GM19395 (cell line): ENCODE measurements around the gene SCRN1.
"Not testable (repeated sequence)": the region's sequence is repeated elsewhere in the genome, so short reads cannot be mapped to it uniquely, and the experiment has no call there.

ENCODE experiments used
- ATAC-seq: cut with Tn5 transposase; IDR thresholded peaks from one replicate; pipeline ENCODE4 v1.9.1; 2021; ENCODE audit warnings: mild to moderate bottlenecking, moderate library complexity; ENCODE audit not compliant: unreplicated experiment

SCRN1 gene

DNA sequence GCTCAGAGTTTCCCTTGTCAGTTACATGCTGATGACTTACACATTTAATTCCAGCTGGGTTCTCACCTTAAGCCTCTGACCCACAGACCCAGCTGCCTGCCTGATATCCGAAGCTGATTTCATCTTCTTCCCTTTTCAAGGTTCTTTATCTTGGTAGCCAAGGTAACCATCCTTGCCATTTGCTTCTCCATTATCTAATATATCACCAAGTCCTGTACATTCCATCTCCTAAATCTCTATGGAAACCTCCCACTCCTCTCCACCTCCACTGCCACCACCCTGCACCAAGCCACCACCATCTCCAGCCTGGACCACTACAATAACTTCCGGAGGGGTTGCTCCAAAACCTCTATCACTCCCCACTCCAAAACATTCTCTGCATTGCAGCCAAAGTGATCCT lies 19.9 kb downstream of the SCRN1 start:
- no peak for ATAC-seq

DNA sequence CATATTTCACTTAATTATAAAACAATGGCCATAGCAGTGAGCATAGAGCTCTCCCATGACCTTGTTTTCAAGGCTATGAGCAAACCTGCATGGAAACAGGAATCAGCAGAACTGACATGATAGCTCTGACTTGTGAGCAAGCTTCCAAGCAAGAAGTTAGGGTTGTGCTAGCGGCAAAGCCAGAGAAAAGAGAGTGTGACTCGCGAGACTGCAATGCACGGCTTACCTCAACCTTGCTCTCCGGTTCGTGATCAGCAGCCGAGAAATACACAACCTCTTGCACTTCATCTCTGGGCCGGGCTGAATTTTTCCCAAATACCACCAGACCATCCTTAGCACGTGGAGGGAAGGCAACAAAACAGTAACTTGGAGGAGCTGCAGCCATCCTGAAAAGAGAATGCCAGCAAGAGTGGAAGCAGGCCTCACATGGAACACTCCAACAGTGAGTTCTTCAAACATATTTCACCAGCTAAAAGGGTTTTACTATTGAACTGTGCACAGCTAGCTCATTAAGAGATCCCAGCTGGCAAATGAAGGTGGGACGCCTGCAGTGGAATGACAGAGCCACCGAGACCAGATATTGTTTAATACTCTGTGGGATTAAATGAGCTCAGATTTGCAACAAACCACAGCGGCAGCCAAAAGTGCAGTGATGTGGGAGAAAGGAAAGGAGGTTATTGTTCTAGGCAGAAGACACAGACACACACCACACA lies 20.8 kb downstream of the SCRN1 start:
- ATAC-seq = no peak

DNA sequence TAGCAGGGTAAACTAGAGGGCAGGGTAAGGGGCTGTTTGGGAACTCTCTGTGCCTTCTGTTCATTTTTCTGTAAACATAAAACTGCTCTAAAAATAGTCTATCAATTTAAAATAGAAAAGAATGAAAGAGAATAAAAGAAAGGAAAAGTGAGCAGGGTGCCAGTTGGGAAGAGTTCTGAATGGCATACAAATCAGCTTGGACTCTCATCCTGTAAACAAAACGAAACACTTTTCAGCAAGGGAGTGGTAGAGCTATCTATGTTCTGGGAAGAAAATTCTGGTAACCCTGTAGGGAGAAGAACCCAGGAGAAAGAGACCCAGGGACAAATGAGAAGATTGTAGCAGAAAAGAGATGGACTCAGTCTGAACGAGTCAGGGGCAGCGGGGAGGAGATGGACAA lies 24.6 kb downstream of the SCRN1 start:
- ATAC-seq = no peak

DNA sequence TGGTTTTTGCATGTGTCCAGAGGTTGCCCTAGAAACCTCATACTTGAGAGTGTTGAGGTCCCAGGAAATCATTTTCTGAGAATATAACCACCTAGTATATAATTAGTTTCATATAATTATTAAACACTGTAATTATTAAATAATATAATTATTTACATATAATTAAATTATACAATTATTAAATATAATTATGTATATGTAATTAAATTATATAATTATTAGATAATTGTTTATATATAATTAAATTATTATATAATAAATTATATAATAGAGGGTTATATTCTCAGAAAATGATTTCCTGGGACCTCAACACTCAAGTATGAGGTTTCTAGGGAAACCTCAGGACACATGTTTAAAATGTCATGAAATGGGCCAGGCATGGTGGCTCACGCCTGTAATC lies 27.6 kb downstream of the SCRN1 start:
- no peak for ATAC-seq

DNA sequence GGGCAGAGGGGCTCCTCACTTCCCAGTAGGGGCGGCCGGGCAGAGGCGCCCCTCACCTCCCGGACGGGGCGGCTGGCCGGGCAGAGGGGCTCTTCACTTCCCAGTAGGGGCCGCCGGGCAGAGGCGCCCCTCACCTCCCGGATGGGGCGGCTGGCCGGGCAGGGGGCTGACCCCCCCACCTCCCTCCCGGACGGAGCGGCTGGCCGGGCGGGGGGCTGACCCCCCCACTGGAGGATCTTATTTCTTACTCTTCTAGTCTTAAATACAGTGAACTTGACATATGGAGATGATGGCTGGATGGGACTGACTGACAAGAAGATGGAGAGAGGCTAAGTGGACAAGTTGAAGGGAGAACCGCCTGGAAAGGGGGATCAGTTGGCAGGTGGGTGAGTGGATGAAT lies 28.0 kb downstream of the SCRN1 start:
- not testable (repeated sequence) for ATAC-seq

DNA sequence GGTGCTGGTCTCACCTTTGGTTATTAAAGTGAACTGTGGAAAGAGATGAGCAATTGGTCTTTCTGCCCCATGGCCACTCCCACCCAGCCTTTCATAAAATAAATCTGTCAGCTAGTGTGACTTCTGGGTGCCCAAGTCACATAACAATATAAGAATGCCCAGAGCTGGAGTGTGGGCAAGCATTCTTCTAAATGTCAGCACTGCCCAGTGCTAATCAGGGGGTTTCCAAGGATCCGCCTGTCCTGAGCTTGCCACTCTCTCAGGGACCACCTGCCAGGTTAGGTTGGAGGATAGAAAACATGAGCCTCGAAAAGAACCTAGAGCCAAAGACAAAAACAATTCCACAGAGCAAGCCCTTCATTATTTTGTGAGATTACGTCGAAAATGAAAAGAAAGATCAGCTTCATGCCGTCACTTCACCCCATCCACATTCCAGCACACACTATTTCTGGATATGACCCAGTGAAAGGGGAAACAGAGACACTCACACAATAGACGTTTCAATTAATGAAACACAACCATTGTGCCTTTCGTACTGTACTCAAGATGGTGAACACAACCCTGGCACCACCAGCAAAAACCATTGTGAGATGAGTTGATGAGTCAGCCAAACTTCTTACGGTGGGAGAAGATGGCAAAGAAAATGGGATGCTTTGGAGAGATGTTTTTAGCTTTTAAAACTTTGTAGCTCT lies 30.8 kb downstream of the SCRN1 start:
- ATAC-seq = no peak

DNA sequence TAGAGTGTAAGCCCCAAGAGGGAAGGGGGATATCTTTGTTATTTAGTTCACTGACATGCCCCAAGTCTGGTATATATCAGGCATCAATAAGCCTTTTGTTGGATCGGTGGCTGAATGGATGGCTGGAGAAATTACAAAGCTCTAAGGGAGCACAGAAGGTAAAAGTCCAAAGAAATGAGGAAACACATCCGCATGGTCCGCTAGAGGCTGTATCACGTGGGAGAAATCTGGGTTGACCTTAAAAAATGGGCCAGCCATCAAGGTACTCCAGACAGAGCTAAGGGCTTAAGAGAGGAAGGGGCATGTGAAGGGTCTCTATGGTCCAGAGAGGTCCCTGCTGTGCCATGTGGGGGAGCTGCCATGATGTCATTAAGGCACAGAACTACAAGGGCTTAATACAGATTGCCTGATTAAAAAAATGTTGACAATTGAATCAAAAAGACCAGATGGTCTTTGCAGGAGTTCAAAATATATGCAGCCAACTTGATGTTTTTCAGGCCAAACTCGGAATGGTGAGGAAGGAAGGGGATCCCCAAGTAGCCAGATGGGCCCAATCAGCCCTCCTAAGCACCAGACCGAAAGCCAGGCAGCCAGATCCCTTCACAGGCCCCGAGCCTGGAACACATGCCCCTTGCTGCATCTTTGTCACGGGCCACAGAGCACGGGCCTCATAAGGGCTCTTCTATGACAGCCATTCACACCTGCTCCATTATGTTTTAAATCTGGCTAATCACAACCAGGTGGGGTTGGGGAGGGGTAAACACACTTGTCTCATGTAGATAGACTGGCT lies 31.9 kb downstream of the SCRN1 start:
- no peak for ATAC-seq

DNA sequence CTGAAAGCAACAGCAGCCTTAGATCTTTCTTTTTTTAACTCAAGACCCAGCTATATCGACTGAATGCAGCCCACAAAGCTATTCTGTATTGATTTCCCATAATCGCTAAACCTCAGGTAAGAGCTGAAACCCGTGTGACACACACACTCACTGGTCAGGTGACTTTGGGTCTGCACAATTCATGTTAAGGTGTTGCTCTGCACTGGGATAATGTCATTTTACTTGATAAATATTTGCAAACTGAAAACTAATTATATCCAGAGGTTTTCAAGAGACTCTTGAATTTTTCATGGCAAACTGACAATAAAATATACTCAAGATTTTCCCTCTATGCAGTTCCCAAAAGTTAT lies 33.1 kb downstream of the SCRN1 start:
- ATAC-seq = peak; percentile 31

DNA sequence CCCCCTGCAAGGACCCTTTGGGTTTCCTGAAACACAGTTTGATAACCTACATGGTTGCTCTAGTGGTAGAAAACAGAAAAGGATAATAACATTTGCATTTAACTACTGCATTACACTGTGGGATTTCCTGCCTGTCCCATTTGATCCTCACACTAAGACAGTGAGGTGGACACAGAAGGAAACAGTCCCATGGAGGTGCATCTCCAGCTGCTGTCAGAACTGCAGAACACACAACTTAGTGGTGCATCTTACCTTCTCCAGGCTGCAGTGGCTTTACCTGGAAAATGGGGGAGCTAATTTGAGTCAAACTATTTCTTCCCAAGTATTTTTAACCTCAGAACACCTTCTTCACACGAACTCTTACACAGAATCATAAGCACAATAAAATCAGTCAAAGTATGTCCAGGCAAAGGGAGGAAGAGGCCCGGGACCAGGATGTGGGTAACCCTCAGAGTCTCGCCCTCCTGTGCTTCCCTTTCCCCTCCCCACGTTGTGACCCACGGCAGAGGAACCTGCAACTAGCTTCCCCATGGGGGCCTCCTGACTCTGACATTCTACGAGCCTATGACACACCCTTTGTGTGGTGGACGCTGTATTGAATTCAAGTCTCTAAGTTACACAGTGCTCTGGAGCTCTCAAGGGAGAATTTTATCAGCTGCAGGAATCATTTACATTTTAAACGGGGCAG lies 33.7 kb downstream of the SCRN1 start:
- peak; percentile 88 for ATAC-seq

DNA sequence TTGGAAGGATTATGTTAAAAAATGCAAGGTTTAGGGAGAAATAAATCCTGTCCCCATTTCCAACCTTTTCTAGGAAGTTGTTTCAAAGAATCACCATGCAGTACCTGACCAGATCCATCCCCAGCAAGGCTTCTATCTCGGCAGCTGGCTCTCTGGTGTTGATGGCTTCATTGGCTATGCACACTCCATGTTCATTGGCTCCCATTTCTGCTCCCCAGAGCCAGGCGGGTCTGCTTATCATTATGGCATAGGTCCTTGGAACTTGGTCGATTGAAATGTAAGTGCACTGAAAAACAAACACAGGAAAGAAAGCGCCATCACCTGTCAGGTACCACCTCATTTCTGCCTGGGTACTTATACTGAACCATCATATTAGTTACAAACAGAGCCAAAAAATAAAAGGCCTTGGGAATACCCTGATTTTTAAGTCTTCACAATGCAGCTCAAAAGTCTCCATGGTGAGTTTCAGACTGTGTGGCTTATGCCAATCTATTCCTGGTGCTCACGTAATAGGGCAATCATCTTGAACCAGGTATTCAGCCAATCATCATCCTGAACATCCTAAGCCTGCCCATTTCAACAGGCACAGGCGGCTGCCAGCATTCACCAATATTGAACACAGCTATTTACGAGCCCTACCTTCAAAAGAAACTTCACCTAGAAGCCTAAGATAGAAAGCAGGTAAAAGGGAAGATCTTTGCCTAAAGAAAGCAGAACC lies 34.4 kb downstream of the SCRN1 start:
- no peak for ATAC-seq

DNA sequence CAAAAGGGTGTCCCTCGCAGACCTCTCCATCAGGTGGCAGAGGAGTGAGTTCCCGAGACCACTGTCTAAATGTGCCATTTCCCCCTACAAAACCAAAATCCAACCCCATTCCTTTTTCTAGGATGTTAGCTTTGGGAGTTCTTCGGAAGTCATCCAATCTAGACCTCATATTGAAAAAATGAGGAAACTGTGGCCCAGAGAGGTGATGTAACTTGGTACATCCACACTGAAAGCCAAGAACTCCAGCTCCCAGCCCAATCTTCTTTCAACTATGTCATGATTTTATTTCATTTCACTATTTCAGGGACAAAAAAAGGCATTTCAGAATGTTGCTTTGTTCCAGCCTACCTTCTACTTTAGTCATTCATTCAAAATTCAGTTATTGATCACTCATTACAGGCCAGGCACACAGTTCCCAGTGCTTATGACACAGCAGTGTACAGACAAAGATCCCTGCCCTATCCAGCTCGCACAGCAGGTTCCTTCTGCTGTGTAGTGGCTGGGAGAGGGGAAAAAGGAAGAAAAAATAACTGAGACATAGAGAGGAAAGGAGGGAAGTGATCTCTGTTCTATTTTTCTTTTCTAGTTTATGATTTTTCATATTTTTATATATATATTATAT lies 35.8 kb downstream of the SCRN1 start:
- no peak for ATAC-seq

DNA sequence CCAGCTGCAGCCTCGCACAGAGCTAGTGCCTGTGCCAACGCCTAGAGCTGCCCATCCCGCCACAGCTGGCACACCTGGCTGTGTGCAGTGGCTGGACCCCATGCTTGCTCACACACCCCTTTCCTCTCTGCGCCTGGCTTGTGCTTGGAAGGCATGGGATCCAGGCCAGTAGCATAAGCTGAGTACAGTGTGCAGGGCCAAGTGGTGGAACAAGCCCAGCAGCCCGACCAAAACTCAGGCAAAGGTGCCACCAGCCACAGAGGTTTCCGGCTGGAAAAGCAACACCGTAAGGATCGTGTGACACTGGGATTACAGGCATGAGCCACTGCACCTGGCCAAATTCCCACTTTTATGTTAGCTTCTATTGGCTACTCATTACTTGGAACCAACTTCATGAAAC lies 38.4 kb downstream of the SCRN1 start:
- no peak for ATAC-seq

DNA sequence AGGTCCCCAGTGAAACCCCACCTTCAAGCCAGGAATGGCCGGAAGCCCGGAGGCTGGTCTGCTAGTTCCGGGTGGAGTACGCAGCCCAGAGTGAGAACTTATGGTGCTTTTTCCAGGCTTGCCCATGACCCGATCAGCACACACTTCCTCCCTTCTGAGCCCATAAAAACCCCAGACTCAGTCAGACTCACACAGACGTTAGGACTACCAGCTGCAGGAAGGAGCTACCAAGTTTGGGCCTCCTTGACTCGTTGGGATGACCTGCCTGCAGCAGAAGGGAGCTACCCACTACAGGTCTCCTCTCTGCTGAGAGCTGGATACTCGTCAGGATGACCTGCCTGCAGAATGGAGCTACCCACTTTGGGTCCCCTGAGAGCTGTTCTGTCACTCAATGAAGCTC lies 39.1 kb downstream of the SCRN1 start:
- ATAC-seq = no peak

DNA sequence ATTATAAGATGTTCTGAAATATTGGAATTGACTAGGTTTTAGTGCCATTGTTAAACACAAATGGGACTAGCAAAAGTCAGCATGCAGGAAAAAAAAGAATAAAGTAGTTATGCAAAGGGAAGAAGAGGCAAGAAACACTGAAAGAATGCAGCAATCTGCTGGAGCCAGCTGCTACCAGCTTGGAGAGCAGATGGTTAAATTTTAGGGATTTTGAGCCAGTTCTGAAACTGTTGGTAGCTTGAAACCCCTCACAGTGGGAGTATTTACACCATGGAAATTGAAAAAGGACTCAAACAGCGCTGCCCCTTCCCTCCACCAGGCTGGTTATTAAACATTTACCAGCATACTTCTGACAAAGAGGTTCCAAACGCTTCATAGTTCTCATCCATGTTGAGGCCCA lies 41.0 kb downstream of the SCRN1 start:
- no peak for ATAC-seq

DNA sequence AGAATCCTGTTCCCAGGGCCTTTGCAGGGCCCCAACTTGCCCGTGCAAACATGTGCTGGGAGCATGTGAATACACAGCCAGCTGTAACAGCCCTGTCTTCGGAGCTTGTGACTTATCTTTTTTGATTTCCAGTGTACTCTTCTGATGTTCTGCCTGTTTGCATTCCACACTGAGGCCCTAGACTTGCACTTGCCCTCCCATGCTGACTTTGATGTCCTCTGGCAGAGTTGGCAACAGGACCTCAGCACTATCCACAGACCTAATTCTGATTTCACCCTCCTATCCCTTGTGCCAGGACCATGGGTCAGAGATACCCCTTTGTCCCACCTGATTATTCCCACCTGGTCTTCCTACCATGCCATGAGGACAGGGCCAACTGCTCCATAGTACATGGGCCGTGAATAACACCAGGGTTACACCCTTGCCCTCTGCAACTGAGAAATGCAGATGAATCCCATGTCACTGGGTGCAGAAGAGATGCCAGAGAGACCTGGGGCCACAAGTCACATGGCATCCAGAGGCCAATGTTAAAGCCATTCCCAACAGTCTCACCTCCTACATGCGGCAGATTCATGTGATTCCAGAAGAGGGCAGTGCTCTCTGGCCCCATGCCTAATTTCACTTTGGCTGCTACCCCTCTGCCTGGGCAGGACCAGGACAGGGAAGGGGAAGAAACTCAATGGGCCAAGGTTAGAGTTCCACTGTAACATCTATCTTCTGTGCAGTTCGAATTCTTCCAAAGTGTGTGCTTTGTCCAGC lies 43.0 kb downstream of the SCRN1 start:
- no peak for ATAC-seq

DNA sequence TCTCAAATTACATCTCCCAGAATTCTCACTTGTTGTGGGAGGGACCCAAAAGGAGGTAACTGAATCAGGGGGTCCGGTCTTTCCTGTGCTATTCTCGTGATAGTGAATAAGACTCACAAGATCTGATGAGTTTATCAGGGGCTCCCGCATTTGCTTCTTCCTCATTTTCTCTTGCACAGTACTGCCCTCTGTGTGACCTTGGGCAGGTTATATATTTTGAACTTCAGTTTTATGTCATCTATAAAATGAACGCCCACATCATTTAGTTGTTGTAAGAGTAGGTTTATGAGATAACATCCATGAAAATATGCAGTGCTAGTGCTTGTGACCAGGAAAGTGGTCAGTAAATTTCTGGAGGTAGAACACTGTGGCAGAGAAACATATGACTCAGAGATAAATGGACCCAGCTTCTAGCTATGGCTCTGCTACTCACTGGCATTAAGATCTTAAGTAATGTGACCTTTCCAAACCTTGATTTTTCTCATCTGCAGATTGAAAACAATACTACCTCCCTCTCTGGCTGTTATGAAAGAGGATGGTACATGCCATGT lies 44.3 kb downstream of the SCRN1 start:
- ATAC-seq = no peak

DNA sequence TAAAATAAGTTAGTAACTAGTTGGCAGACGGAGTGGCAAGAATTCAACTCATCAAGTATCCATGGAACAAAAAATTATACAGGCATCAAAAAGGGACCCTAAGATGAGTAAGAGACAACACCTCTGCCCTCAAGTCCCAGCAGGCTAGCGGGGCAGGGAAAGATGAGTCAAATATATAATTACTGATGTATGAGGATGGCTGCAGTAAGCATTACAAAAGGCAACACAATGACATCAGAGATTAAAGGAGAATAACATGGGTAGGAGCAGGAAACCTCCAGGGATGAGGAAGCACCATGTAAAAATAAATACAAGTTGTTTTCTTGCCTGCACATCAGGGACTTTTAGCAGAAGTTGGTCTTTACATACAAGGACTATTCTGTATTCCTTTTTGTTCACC lies 49.4 kb downstream of the SCRN1 start:
- no peak for ATAC-seq

DNA sequence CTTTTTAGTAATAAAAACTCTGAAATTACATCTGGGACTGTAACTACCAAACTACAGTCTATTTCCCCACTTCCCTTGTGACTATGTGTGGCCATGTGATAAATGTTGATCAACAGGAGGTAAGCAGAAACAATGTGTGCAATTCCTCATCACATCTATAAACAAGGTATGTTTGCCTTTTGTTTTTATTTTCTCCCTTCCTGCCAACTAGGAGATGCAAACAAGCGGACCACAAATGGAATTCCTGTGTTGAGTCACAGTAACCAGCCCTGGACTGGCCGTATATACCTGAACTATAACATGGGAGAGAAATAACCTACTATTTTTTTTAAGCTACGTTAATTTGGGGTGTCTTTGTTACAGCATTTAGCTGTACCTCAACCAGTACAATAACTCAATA lies 52.5 kb downstream of the SCRN1 start:
- ATAC-seq = no peak

DNA sequence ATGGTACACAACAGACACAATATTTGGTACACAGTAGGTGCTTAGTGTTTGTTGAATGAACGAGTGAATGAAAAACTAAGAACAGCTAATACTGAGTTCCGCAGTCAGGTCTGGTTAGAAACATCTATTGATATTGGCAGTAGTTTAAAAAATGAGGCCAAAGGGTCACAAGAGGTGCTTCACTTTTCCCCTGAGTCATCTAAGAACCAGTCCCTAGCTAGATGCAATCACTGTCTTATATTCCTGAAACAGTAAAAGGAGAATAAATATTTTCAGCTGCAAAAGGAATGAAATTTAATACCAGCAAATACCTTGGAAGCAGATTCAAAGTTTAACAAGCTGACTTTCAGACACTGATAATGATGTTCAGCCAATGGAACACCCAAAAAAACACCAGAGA lies 54.5 kb downstream of the SCRN1 start:
- no peak for ATAC-seq
